ENCODE results near the gene PRODH2.

DNA sequence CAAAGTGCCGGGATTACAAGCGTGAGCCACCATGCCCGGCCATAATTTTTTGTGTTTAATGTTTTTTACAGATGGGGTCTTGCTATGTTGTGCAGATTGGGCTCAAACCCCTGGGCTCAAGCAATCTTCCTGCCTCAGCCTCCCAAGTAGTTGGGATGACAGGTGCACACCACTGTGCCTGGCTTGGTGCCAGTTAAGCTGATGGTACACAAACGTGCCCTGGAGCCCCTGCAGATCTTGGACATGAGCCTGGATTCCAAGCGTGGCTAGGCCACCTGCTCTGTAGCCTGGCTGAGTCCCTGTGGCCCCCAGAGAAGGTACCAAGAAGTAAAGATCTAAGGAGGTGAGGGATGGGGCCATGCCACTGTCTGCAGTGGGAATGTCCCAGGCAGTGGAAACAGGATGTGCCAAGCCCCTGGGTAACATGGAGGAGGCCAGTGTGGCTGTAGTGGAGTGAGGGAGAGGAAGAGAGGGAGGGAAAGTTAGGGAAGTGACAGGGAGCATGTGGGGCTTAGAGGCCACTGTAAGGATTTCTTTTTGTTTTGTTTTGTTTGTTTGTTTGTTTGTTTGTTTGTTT is 7.0 kb downstream of the PRODH2 start:
- TF ChIP-seq EZH2phosphoT487 (IDR thresholded peaks at IDR 0.05; ENCODE audit: low read depth, severe bottlenecking, unreplicated experiment) (no peak), EZH2 (IDR thresholded peaks at IDR 0.05; ENCODE audit: borderline replicate concordance) (no peak)

All from hepatocyte (in vitro differentiated cells).